Heart left ventricle (tissue), 16 donors: ENCODE data around the gene MKRN1. TPM values are rescaled to one million over a fixed set of nuclear protein-coding genes. Genes with fewer than 3 reads are reported as not detected.
"Not testable (repeated sequence)": the region's sequence is repeated elsewhere in the genome, so short reads cannot be mapped to it uniquely, and the experiment has no call there.

ENCODE experiments used
- ATAC-seq, 4 donors: fragments of 200-7000 bp; cut with Tn5 transposase; one replicate each; pipeline ENCODE4 v1.9.1; 2020 to 2022; ENCODE audit warnings: moderate library complexity in 4 of 4, mild to moderate bottlenecking in 3 of 4, moderate number of reproducible peaks in 1 of 4
- DNase-seq, 5 donors: peaks; one replicate each; pipeline ENCODE4 v3.0.0-alpha.2; 2020
- H3K27ac ChIP-seq, 12 donors: fragments of 200-600 bp; sonication (generic) in 4 of 12; one replicate each; pipeline versions ENCODE4 v1.5.0 to v1.8.0; 2016 to 2022; ENCODE audit warnings: mild to moderate bottlenecking in 2 of 12
- H3K27me3 ChIP-seq, 9 donors: fragments of 200-600 bp; sonication (generic) in 2 of 9; one replicate each; pipeline versions ENCODE4 v1.5.1 to v1.8.0; 2016 to 2022; ENCODE audit warnings: mild to moderate bottlenecking in 3 of 9
- H3K36me3 ChIP-seq, 9 donors: fragments of 200-600 bp; sonication (generic) in 2 of 9; one replicate each; pipeline versions ENCODE4 v1.5.0 to v1.8.0; 2018 to 2022; ENCODE audit warnings: mild to moderate bottlenecking in 2 of 9
- H3K4me1 ChIP-seq, 12 donors: fragments of 200-600 bp; sonication (generic) in 4 of 12; one replicate each; pipeline versions ENCODE4 v1.5.0 to v1.8.0; 2016 to 2022; ENCODE audit warnings: mild to moderate bottlenecking in 3 of 12
- H3K4me3 ChIP-seq, 12 donors: fragments of 200-600 bp; sonication (generic) in 4 of 12; one replicate each; pipeline versions ENCODE4 v1.5.0 to v1.8.0; 2017 to 2022; ENCODE audit warnings: mild to moderate bottlenecking in 9 of 12, moderate library complexity in 4 of 12
- H3K9me3 ChIP-seq, 12 donors: fragments of 200-600 bp; sonication (generic) in 4 of 12; one replicate each; pipeline versions ENCODE4 v1.5.0 to v1.8.0; 2016 to 2022; ENCODE audit warnings: mild to moderate bottlenecking in 1 of 12
- CTCF ChIP-seq, 12 donors: fragments of 200-600 bp; sonication (generic) in 4 of 12; IDR thresholded peaks; one replicate each; pipeline versions ENCODE4 v1.5.0 to v1.8.0; 2018 to 2022; ENCODE audit warnings: antibody characterized with exemption in 12 of 12, mild to moderate bottlenecking in 5 of 12
- POLR2A ChIP-seq, 2 donors: fragments of 450-650 bp; IDR thresholded peaks; one replicate each; pipeline ENCODE4 v1.6.1; 2017; ENCODE audit warnings: antibody characterized with exemption in 2 of 2, mild to moderate bottlenecking in 2 of 2, moderate library complexity in 2 of 2
- WGBS, 4 donors: extraction: QIAGEN DNeasy Blood & Tissue Kit in 2 of 4; methylation state at CpG; one replicate each; pipeline versions ENCODE4 v1.1.5 to v1.1.7; 2013 to 2018; 5-methylcytosine and 5-hydroxymethylcytosine counted together
- intact Hi-C, 10 donors: fragments of 100-400 bp; cut with DNase I; formaldehyde crosslinking; loops; one replicate each; pipeline versions ENCODE4 v1.11.1 to v1.14.2; 2022
- polyA plus RNA-seq, 2 donors: library from polyadenylated mRNA; stranded (reverse); fragments of 200-250 nt; gene quantifications; one replicate each; pipeline ENCODE4 v1.2.3, GENCODE V29; 2013
- total RNA-seq, 9 donors: library from RNA; depleted of rRNA in 2 of 9; stranded (reverse); fragments of >200 nt in 2 of 9; fragmentation: NEBNext Ultra II Directional in 3 of 9; extraction: Animal tissue kit (Norgen Biotek cat#: 25700) in 3 of 9; gene quantifications; one replicate each; pipeline versions ENCODE4 v1.1.0 to v1.2.4, GENCODE V29; 2016 to 2023
- donor health status: ischemic (EF 13 %, LVEDD 7.1; RV severe dilation, severe dysfunction).
- donor health status: healthy with polysubstance abuse.
- donor health status: DM: no; HTN: yes; CAD: no.
- donor health status: DM: no; HTN: no; CAD: no.
- donor health status: ischemic (EF 25% LVEDD 6.9; RV normal size, moderate dysfunction).
- donor health status: ischemic (EF 25% LVEDD 5.7; RV mildly dilated, moderate dysfunction).
- donor health status: healthy.
- donor health status: DM: yes; HTN: yes; CAD: no.
- donor health status: ischemic (EF 35%, LVEDD 5.7; RV mildly dilated, moderate dysfunction).
- donor health status: nonischemic (EF 11% LVEDD 7.7; RV severe dilation, severe dysfunction).
- donor health status: DM: yes; HTN: yes; CAD: no.
- donor health status: PGD.
- donor health status: ischemic (EF 29% LVEDD 5.4; RV normal size, mild dysfunction).
- donor health status: nonischemic (EF 23%, LVEDD 6.1; RV moderate dilation, normal function).

MKRN1 gene
- total and polyA plus RNA-seq, 11 donors: 45.2 to 109 (median 87.7) TPM

- no peak for ATAC-seq
- DNase-seq: no peak
- Histone ChIP-seq H3K9me3 (no peaks in the 10 kb centered on the region), H3K36me3 (peaks cover 0 to 98% (median 91%) of the 10 kb centered on the region in 9 donors), H3K27me3 (no peaks in the 10 kb centered on the region), H3K27ac (no peak overlapping the region), H3K4me1 (peaks cover 0 to 6% (median 0%) of the 10 kb centered on the region in 12 donors), H3K4me3 (no peak overlapping the region)
- intact Hi-C loops: no loop called here
- 83 to 89% (median 86%) methylated on average over 3 of the region's 3 CpGs for WGBS, 4 donors
- no peak for TF ChIP-seq POLR2A (IDR thresholded peaks at IDR 0.05)
- no peak for TF ChIP-seq CTCF (IDR thresholded peaks at IDR 0.05)
These were observed 21.1 kb downstream of the MKRN1 start for GRCh38 chr7:140458201-140458600.

- DNase-seq: no peak
- Histone ChIP-seq H3K27me3 (no peaks in the 10 kb centered on the region), H3K36me3 (peaks cover 0 to 96% (median 92%) of the 10 kb centered on the region in 9 donors), H3K4me1 (no peaks in the 10 kb centered on the region), H3K27ac (no peak overlapping the region), H3K4me3 (no peak overlapping the region), H3K9me3 (no peaks in the 10 kb centered on the region)
- WGBS, 4 donors: 94 to 95% (median 95%) methylated on average over 9 of the region's 9 CpGs
- no peak for ATAC-seq
- intact Hi-C loops: no loop called here
- TF ChIP-seq POLR2A (IDR thresholded peaks at IDR 0.05) (no peak), CTCF (IDR thresholded peaks at IDR 0.05) (no peak)
These were observed 22.7 kb downstream of the MKRN1 start for GRCh38 chr7:140456551-140457051.

GRCh38 chr7:140455743-140456142 lies 23.6 kb downstream of the MKRN1 start:
- WGBS, 4 donors: 58 to 91% (median 83%) methylated on average over 4 of the region's 4 CpGs
- Histone ChIP-seq H3K4me1 (peaks cover 0 to 2% (median 0%) of the 10 kb centered on the region in 12 donors), H3K27ac (no peak overlapping the region), H3K9me3 (no peaks in the 10 kb centered on the region), H3K4me3 (no peak overlapping the region), H3K36me3 (peaks cover 0 to 88% (median 83%) of the 10 kb centered on the region in 9 donors), H3K27me3 (no peaks in the 10 kb centered on the region)
- ATAC-seq (no peak), DNase-seq (no peak)
- intact Hi-C loops: no loop called here
- no peak for TF ChIP-seq CTCF (IDR thresholded peaks at IDR 0.05)
- no peak for TF ChIP-seq POLR2A (IDR thresholded peaks at IDR 0.05)

- Histone ChIP-seq H3K27ac (no peak overlapping the region), H3K27me3 (no peaks in the 10 kb centered on the region), H3K36me3 (peaks cover 0 to 80% (median 74%) of the 10 kb centered on the region in 9 donors), H3K4me3 (no peak overlapping the region), H3K9me3 (no peaks in the 10 kb centered on the region), H3K4me1 (peaks cover 0 to 13% (median 0%) of the 10 kb centered on the region in 12 donors)
- DNase-seq (no peak), ATAC-seq (no peak)
- WGBS, 4 donors: 78 to 84% (median 80%) methylated on average over 8 of the region's 8 CpGs
- intact Hi-C loops: no loop called here
- TF ChIP-seq POLR2A (IDR thresholded peaks at IDR 0.05) (no peak), CTCF (IDR thresholded peaks at IDR 0.05) (no peak)
These were observed 24.7 kb downstream of the MKRN1 start for GRCh38 chr7:140454657-140455015.

- H3K27ac ChIP-seq, ATAC-seq, H3K9me3 ChIP-seq, DNase-seq, H3K27me3 ChIP-seq, intact Hi-C loops, H3K4me3 ChIP-seq: not testable (repeated sequence)
- Histone ChIP-seq H3K4me1 (peaks cover 0 to 13% (median 0%) of the 10 kb centered on the region in 12 donors), H3K36me3 (peaks cover 0 to 73% (median 68%) of the 10 kb centered on the region in 9 donors)
- WGBS, 4 donors: 92 to 95% (median 94%) methylated on average over 9 of the region's 9 CpGs
These were observed 25.3 kb downstream of the MKRN1 start for GRCh38 chr7:140453785-140454656.
